HG02884 (cell line): ENCODE results near the gene SPP1.
"Not testable (repeated sequence)": the region's sequence is repeated elsewhere in the genome, so short reads cannot be mapped to it uniquely, and the experiment has no call there.

ENCODE experiments used
- ATAC-seq: cut with Tn5 transposase; IDR thresholded peaks from one replicate; pipeline ENCODE4 v1.9.1; 2021; ENCODE audit warnings: mild to moderate bottlenecking, moderate library complexity; ENCODE audit not compliant: unreplicated experiment

Gene SPP1

GRCh38 chr4:88017516-88018297 is 42.2 kb downstream of the SPP1 start:
- no peak for ATAC-seq

- ATAC-seq = no peak
Observed at GRCh38 chr4:88018466-88018865, 43.0 kb downstream of the SPP1 start.

- ATAC-seq = no peak
Observed at GRCh38 chr4:88021824-88022223, 46.3 kb downstream of the SPP1 start.

GRCh38 chr4:88022289-88022688 is 46.8 kb downstream of the SPP1 start:
- ATAC-seq = no peak

GRCh38 chr4:88025868-88026661 is 50.6 kb downstream of the SPP1 start:
- ATAC-seq = not testable (repeated sequence)

- no peak for ATAC-seq
Observed at GRCh38 chr4:88027611-88028608, 52.4 kb downstream of the SPP1 start.

- no peak for ATAC-seq
Observed at GRCh38 chr4:88028946-88029345, 53.4 kb downstream of the SPP1 start.

GRCh38 chr4:88029556-88029955 is 54.0 kb downstream of the SPP1 start:
- ATAC-seq = no peak

- ATAC-seq = no peak
Observed at GRCh38 chr4:88030565-88031310, 55.2 kb downstream of the SPP1 start.
